Endothelial cell of umbilical vein (primary cell): ENCODE results near the gene MOK. TPM values are rescaled to one million over a fixed set of nuclear protein-coding genes. Genes with fewer than 3 reads are reported as not detected.
A peak's percentile ranks its signal among the peaks of the same experiment; 100 is the strongest.

Source experiments
- BruUV-seq: library from RNA; stranded (reverse); fragments of 400-500 nt; replicated peaks from 2 replicates; lab custom pipeline; 2021; lab: Mats Ljungman, UMichigan
- CTCF ChIA-PET: fragments of 300-600, 350-600 bp; sonication (Branson Sonifier 250); formaldehyde crosslinking; loops from one replicate; lab custom pipeline; 2021; ENCODE audit warnings: antibody characterized with exemption, inconsistent platforms; lab: Charles Lee
- POLR2A ChIA-PET: fragments of 300-600, 350-600 bp; sonication (Branson Sonifier 250); formaldehyde crosslinking; loops from one replicate; lab custom pipeline; 2021; ENCODE audit warnings: antibody characterized with exemption, inconsistent platforms; lab: Charles Lee
- DNase-seq: peaks from one replicate; pipeline ENCODE4 v3.0.0-alpha.2; 2011; ENCODE audit warnings: low read depth, low spot score
- FAIRE-seq: peaks from 2 replicates; lab custom pipeline; 2011; peaks lifted over from hg19 to GRCh38; lab: Jason Lieb, UNC
- H2AFZ ChIP-seq: 2 replicates; pipeline ENCODE4 v1.6.0; 2012; ENCODE audit warnings: low read depth, low read length, control low read depth, inconsistent platforms
- H3K27ac ChIP-seq: 2 replicates; pipeline ENCODE4 v1.5.1; 2011; ENCODE audit warnings: low read depth, mild to moderate bottlenecking, control low read depth, low read length, moderate library complexity; ENCODE audit not compliant: insufficient read depth
- H3K27me3 ChIP-seq, 2 experiments: 2 replicates each; pipeline versions ENCODE4 v1.6.0 to v1.6.1; 2011; ENCODE audit warnings: low read length in 2 of 2, mixed read lengths in 1 of 2; ENCODE audit not compliant: control insufficient read depth in 2 of 2, insufficient read depth in 2 of 2
- H3K36me3 ChIP-seq, 2 experiments: 2 replicates in 1 of 2; 3 replicates in 1 of 2; pipeline ENCODE4 v1.5.1; 2011; ENCODE audit warnings: low read length in 2 of 2, mild to moderate bottlenecking in 1 of 2, moderate library complexity in 1 of 2; ENCODE audit not compliant: control insufficient read depth in 2 of 2, insufficient read depth in 2 of 2; ENCODE audit errors: extremely low read depth in 1 of 2
- H3K4me1 ChIP-seq: 3 replicates; pipeline ENCODE4 v1.5.1; 2011; ENCODE audit warnings: mild to moderate bottlenecking, low read length; ENCODE audit not compliant: control insufficient read depth, insufficient read depth; ENCODE audit errors: extremely low read depth
- H3K4me2 ChIP-seq: 2 replicates; pipeline ENCODE4 v1.6.1; 2011; ENCODE audit warnings: low read length, control low read depth, mixed read lengths; ENCODE audit not compliant: insufficient read depth
- H3K4me3 ChIP-seq, 3 experiments: fragments of 200-600 bp in 1 of 3; sonication (generic), shearing (Covaris generic) in 1 of 3; replicated peaks in 1 of 3; 2 replicates each; pipeline ENCODE4 v1.5.1; 2011 to 2016; ENCODE audit warnings: control low read depth in 3 of 3, low read length in 3 of 3, mild to moderate bottlenecking in 2 of 3, inconsistent platforms in 1 of 3, low read depth in 1 of 3, moderate library complexity in 1 of 3; ENCODE audit not compliant: insufficient read depth in 1 of 3
- H3K79me2 ChIP-seq: 2 replicates; pipeline ENCODE4 v1.6.0; 2012; ENCODE audit warnings: low read length, inconsistent platforms; ENCODE audit not compliant: control insufficient read depth, insufficient read depth
- H3K9ac ChIP-seq: replicated peaks from 2 replicates; pipeline ENCODE3; 2011; ENCODE audit warnings: low read length, control low read depth; ENCODE audit not compliant: insufficient read depth; ENCODE audit errors: extremely low read depth
- H3K9me1 ChIP-seq: replicated peaks from 3 replicates; pipeline ENCODE4 v1.6.0; 2011; ENCODE audit warnings: mild to moderate bottlenecking, low read length; ENCODE audit not compliant: control insufficient read depth, insufficient read depth; ENCODE audit errors: extremely low read depth
- H3K9me3 ChIP-seq: replicated peaks from 2 replicates; pipeline ENCODE4 v1.5.1; 2012; ENCODE audit warnings: low read length, inconsistent platforms; ENCODE audit not compliant: control insufficient read depth, insufficient read depth
- H4K20me1 ChIP-seq: replicated peaks from 2 replicates; pipeline ENCODE3; 2011; ENCODE audit warnings: mild to moderate bottlenecking, low read length; ENCODE audit not compliant: control insufficient read depth, insufficient read depth; ENCODE audit errors: extremely low read depth
- CTCF ChIP-seq, 2 donors: IDR thresholded peaks; 1 replicate in 1 of 2; 2 replicates in 1 of 2; pipeline ENCODE4 v1.5.1; 2011; ENCODE audit warnings: low read length in 2 of 2, mild to moderate bottlenecking in 2 of 2, moderate library complexity in 2 of 2, control low read depth in 1 of 2, inconsistent platforms in 1 of 2, low read depth in 1 of 2; ENCODE audit not compliant: insufficient read depth in 1 of 2; ENCODE audit errors: extremely low read depth in 1 of 2
- EZH2 ChIP-seq: IDR thresholded peaks from 2 replicates; pipeline ENCODE4 v1.6.1; 2012; ENCODE audit warnings: borderline replicate concordance, low read depth, mild to moderate bottlenecking, moderate library complexity, low read length, inconsistent platforms; ENCODE audit not compliant: severe bottlenecking
- FOS ChIP-seq: IDR thresholded peaks from 2 replicates; pipeline ENCODE4 v1.6.1; 2011; ENCODE audit warnings: mild to moderate bottlenecking, low read length, moderate library complexity, borderline replicate concordance; ENCODE audit not compliant: insufficient read depth
- GATA2 ChIP-seq: IDR thresholded peaks from 2 replicates; pipeline ENCODE4 v1.7.0; 2011; ENCODE audit warnings: low read depth, mild to moderate bottlenecking, moderate library complexity, mixed read lengths, low read length; ENCODE audit not compliant: insufficient read length, insufficient read depth
- JUN ChIP-seq: IDR thresholded peaks from 2 replicates; pipeline ENCODE4 v1.6.1; 2011; ENCODE audit warnings: borderline replicate concordance, low read depth; ENCODE audit not compliant: insufficient read length, insufficient read depth
- MYC ChIP-seq: IDR thresholded peaks from one replicate; pipeline ENCODE4 v1.6.1; 2011; ENCODE audit warnings: mild to moderate bottlenecking, low read depth, low read length
- POLR2A ChIP-seq: IDR thresholded peaks from 2 replicates; pipeline ENCODE4 v1.6.1; 2012; ENCODE audit warnings: low read depth, mild to moderate bottlenecking, control low read depth, low read length
- POLR2AphosphoS5 ChIP-seq: IDR thresholded peaks from 2 replicates; pipeline ENCODE4 v1.6.1; 2012; ENCODE audit warnings: low read depth, mild to moderate bottlenecking, control low read depth, low read length, moderate library complexity; ENCODE audit not compliant: insufficient read depth
- dilution Hi-C: fragments of 300-500 bp; cut with MboI; formaldehyde crosslinking; loops from one replicate; pipeline ENCODE4 v1.15.0; 2019; ENCODE audit warnings: low sequenced_read_pairs; ENCODE audit not compliant: extremely low pct_ligation_motif_present
- intact Hi-C: fragments of 100-400 bp; cut with micrococcal nuclease; formaldehyde crosslinking; loops from one replicate; pipeline ENCODE4 v1.10.0; 2022
- polyA plus RNA-seq, 4 experiments: library from polyadenylated mRNA; depleted of rRNA in 3 of 4; stranded (reverse) in 3 of 4; unstranded in 1 of 4; fragments of >200 nt; gene quantifications; 2 replicates each; pipeline versions ENCODE4 v1.2.1 to v1.2.3, GENCODE V29; 2011 to 2012; ENCODE audit warnings: missing spikeins in 1 of 4
- total RNA-seq: library from RNA; stranded (reverse); gene quantifications from 2 replicates; pipeline ENCODE4 v1.2.3, GENCODE V29; 2021
- TF ChIP-seq, protein P1 (sequence below): IDR thresholded peaks from 2 replicates; pipeline ENCODE4 v1.6.1; 2011; ENCODE audit not compliant: insufficient read depth, insufficient read length

Gene MOK
- total and polyA plus RNA-seq, 2 donors (not counting 3 experiments of a cell fraction or from before 2014, with no cell fraction given): 6.1 to 8.6 TPM

- Histone ChIP-seq H2AFZ (peak overlapping the region; percentile 91), H3K79me2 (peaks cover 5% of the 10 kb centered on the region), H3K36me3 (no peaks in the 10 kb centered on the region), H3K9me3 (no peaks in the 10 kb centered on the region), H4K20me1 (no peaks in the 10 kb centered on the region), H3K9me1 (no peaks in the 10 kb centered on the region), H3K4me2 (peak overlapping the region; percentile 38), H3K4me1 (peaks cover 25% of the 10 kb centered on the region), H3K9ac (peak overlapping the region; percentile 4), H3K27ac (no peak overlapping the region), H3K4me3 (peak overlapping the region; percentile 9 to 54 (median 31)), H3K27me3 (no peaks in the 10 kb centered on the region)
- dilution Hi-C loops (no loop called here), intact Hi-C loops (loop anchor here (2.0 to 10.0 kb wide), 2 partner anchors 356 to 552 kb away; partner anchors contain the start of gene PPP2R5C)
- FAIRE-seq (peak; percentile 97), DNase-seq (peak; percentile 93)
- ChIA-PET CTCF (interaction anchor here (0.6 to 2.3 kb wide), 18 partner anchors 12 to 265 kb away, joined by 3 to 10 read pairs (median 4); partner anchors contain the start of genes ANKRD9 and MOK), POLR2A (interaction anchor here (0.6 kb wide), 1 partner anchor 133 kb away, joined by 3 read pairs; no protein-coding TSS in a partner anchor)
- no TSS peak for BruUV-seq
- TF ChIP-seq GATA2 (no peak), EZH2 (no peak), POLR2A (peak; percentile 39), POLR2AphosphoS5 (peak; percentile 39), CTCF (IDR thresholded peaks at IDR 0.05; ENCODE audit: extremely low read depth in 1 of 2, insufficient read depth in 1 of 2, low read depth in 1 of 2, low read length in 2 of 2) (peak; percentile 76 to 85), JUN (no peak), FOS (no peak), MYC (no peak)
- TF ChIP-seq, protein P1, sequence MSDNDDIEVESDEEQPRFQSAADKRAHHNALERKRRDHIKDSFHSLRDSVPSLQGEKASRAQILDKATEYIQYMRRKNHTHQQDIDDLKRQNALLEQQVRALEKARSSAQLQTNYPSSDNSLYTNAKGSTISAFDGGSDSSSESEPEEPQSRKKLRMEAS: no peak
Observed at GRCh38 chr14:102316743-102317563, 12.0 kb upstream of the MOK start.
